Renal cortex interstitium (tissue), 11 donors: ENCODE measurements around the gene ZMYND10. TPM values are rescaled to one million over a fixed set of nuclear protein-coding genes. Genes with fewer than 3 reads are reported as not detected.
"Not testable (repeated sequence)": the region's sequence is repeated elsewhere in the genome, so short reads cannot be mapped to it uniquely, and the experiment has no call there.

Source experiments
- DNase-seq, 11 donors: peaks; one replicate each; pipeline ENCODE4 v3.0.0-alpha.2; 2013; ENCODE audit warnings: low read depth in 9 of 11, low spot score in 4 of 11; ENCODE audit errors: extremely low read depth in 1 of 11
- polyA plus RNA-seq, 3 donors: library from polyadenylated mRNA; unstranded; fragments of 120-200 nt; gene quantifications; one replicate each; pipeline ENCODE4 v1.2.1, GENCODE V29; 2013; ENCODE audit not compliant: insufficient read length in 3 of 3

ZMYND10 gene
- polyA plus RNA-seq, 3 donors = 2.9 to 3.9 (median 3.6) TPM

GRCh38 chr3:50319894-50320625, 25.5 kb downstream of the ZMYND10 start:
- DNase-seq = no peak

- no peak for DNase-seq
Observed at GRCh38 chr3:50319181-50319893, 26.2 kb downstream of the ZMYND10 start.

GRCh38 chr3:50318615-50319014, 26.9 kb downstream of the ZMYND10 start:
- no peak for DNase-seq

- no peak for DNase-seq
Observed at GRCh38 chr3:50318163-50318562, 27.4 kb downstream of the ZMYND10 start.

- no peak for DNase-seq
Observed at GRCh38 chr3:50317300-50317699, 28.2 kb downstream of the ZMYND10 start.

- no peak for DNase-seq
Observed at GRCh38 chr3:50316657-50317242, 28.8 kb downstream of the ZMYND10 start.

- no peak for DNase-seq
Observed at GRCh38 chr3:50314816-50315215, 30.7 kb downstream of the ZMYND10 start.

GRCh38 chr3:50314342-50314741, 31.2 kb downstream of the ZMYND10 start:
- DNase-seq = no peak

GRCh38 chr3:50312041-50312440, 33.5 kb downstream of the ZMYND10 start:
- DNase-seq = not testable (repeated sequence)

- DNase-seq = no peak
Observed at GRCh38 chr3:50304601-50305000, 40.9 kb downstream of the ZMYND10 start.

GRCh38 chr3:50303013-50303815, 42.3 kb downstream of the ZMYND10 start, which contains the start of gene HYAL1:
Gene HYAL1 (minus strand): TSS chr3:50303574. CDS start chr3:50302956, 618 bp downstream.
- DNase-seq = no peak

GRCh38 chr3:50302095-50303012, 43.2 kb downstream of the ZMYND10 start:
- no peak for DNase-seq

- no peak for DNase-seq
Observed at GRCh38 chr3:50300681-50301254, 44.8 kb downstream of the ZMYND10 start.

GRCh38 chr3:50299929-50300680, 45.4 kb downstream of the ZMYND10 start:
- DNase-seq = no peak

- DNase-seq = no peak
Observed at GRCh38 chr3:50299638-50299928, 45.9 kb downstream of the ZMYND10 start.

GRCh38 chr3:50298836-50299637, 46.5 kb downstream of the ZMYND10 start, which contains the start of the genes HYAL3 and NAA80:
Gene HYAL3 (minus strand): TSS chr3:50299405. CDS start chr3:50295602, 3,803 bp downstream.
Gene NAA80 (minus strand): TSS chr3:50299405. CDS start chr3:50297463, 1,942 bp downstream.
- peak; percentile 99 to 100 (median 99) for DNase-seq
